Panc1 (cell line): Measurements from ENCODE around the gene PISD. TPM values are rescaled to one million over a fixed set of nuclear protein-coding genes. Genes with fewer than 3 reads are reported as not detected.

Experiments used
- ATAC-seq: fragments of 200-7000 bp; cut with Tn5 transposase; 2 replicates; pipeline ENCODE4 v1.9.1; 2020; ENCODE audit warnings: mild to moderate bottlenecking, moderate library complexity
- BruUV-seq: library from RNA; stranded (reverse); fragments of 400-500 nt; replicated peaks from 2 replicates; lab custom pipeline; 2021; lab: Mats Ljungman, UMichigan
- CTCF ChIA-PET: fragments of 300-600 bp; sonication (Branson Sonifier 250); formaldehyde crosslinking; loops from one replicate; lab custom pipeline; 2022; ENCODE audit warnings: antibody characterized with exemption; lab: Charles Lee
- POLR2A ChIA-PET: fragments of 300-600 bp; sonication (Branson Sonifier 250); formaldehyde crosslinking; loops from one replicate; lab custom pipeline; 2022; ENCODE audit warnings: antibody characterized with exemption; lab: Charles Lee
- DNase-seq: peaks from one replicate; pipeline ENCODE4 v3.0.0-alpha.2; 2010; ENCODE audit warnings: low read depth, low spot score
- H3K27ac ChIP-seq: 2 replicates; pipeline ENCODE4 v1.5.1; 2011; ENCODE audit warnings: mild to moderate bottlenecking, low read length, inconsistent platforms
- H3K27me3 ChIP-seq: fragments of 200-500 bp; sonication (Bioruptor generic); 2 replicates; pipeline ENCODE4 v1.6.0; 2014; ENCODE audit warnings: low read length, inconsistent platforms; ENCODE audit not compliant: control insufficient read depth, insufficient read depth
- H3K36me3 ChIP-seq: fragments of 200-500 bp; sonication (Bioruptor generic); 2 replicates; pipeline ENCODE4 v1.5.1; 2014; ENCODE audit warnings: inconsistent platforms, mild to moderate bottlenecking, low read length, moderate library complexity; ENCODE audit not compliant: control insufficient read depth, insufficient read depth
- H3K4me1 ChIP-seq: 2 replicates; pipeline ENCODE4 v1.5.1; 2011; ENCODE audit warnings: inconsistent platforms, mild to moderate bottlenecking, low read length, moderate library complexity; ENCODE audit not compliant: control insufficient read depth, insufficient read depth
- H3K4me3 ChIP-seq, 2 experiments: 2 replicates each; pipeline ENCODE4 v1.5.1; 2011 to 2012; ENCODE audit warnings: low read depth in 2 of 2, low read length in 2 of 2, mild to moderate bottlenecking in 2 of 2, inconsistent platforms in 1 of 2, moderate library complexity in 1 of 2
- H3K9me3 ChIP-seq: fragments of 200-500 bp; sonication (Bioruptor generic); 2 replicates; pipeline ENCODE4 v1.5.1; 2014; ENCODE audit warnings: low read depth, mild to moderate bottlenecking, inconsistent platforms, low read length, moderate library complexity; ENCODE audit not compliant: control insufficient read depth, insufficient read depth
- POLR2AphosphoS5 ChIP-seq: IDR thresholded peaks from 2 replicates; pipeline ENCODE4 v1.6.1; 2012; ENCODE audit warnings: mild to moderate bottlenecking, low read depth, low read length, moderate library complexity
- SIN3A ChIP-seq: IDR thresholded peaks from 2 replicates; pipeline ENCODE4 v1.6.1; 2012; ENCODE audit warnings: low read depth, mild to moderate bottlenecking, low read length, moderate library complexity, borderline replicate concordance; ENCODE audit not compliant: insufficient read depth
- TCF7L2 ChIP-seq: IDR thresholded peaks from 2 replicates; pipeline ENCODE4 v1.6.1; 2011; ENCODE audit warnings: mild to moderate bottlenecking, low read depth, low read length, inconsistent platforms
- in situ Hi-C: cut with HindIII; loops from 2 replicates; pipeline ENCODE4 v1.10.0; 2016; ENCODE audit warnings: low sequenced_read_pairs, low pct_unique_long_range_greater_than_20kb
- intact Hi-C: fragments of 100-400 bp; cut with micrococcal nuclease; formaldehyde crosslinking; loops from one replicate; pipeline ENCODE4 v1.10.0; 2022; ENCODE audit not compliant: unreplicated experiment
- total RNA-seq: library from RNA; stranded (reverse); gene quantifications from one replicate; pipeline ENCODE4 v1.2.1, GENCODE V29; 2021; ENCODE audit not compliant: unreplicated experiment
- TF ChIP-seq, protein P1 (sequence below), 2 experiments: IDR thresholded peaks; 2 replicates each; pipeline ENCODE4 v1.6.1; 2011 to 2012; ENCODE audit warnings: low read depth in 2 of 2, control low read depth in 1 of 2, low read length in 1 of 2, mild to moderate bottlenecking in 1 of 2, moderate library complexity in 1 of 2; ENCODE audit not compliant: insufficient read depth in 1 of 2
- TF ChIP-seq, protein P2 (sequence below): fragments of 450-650 bp; IDR thresholded peaks from 2 replicates; pipeline ENCODE4 v1.5.1; 2017; ENCODE audit warnings: mild to moderate bottlenecking

Gene PISD
- total RNA-seq, 1 experiment from 2014 or later: 33.8 TPM

DNA sequence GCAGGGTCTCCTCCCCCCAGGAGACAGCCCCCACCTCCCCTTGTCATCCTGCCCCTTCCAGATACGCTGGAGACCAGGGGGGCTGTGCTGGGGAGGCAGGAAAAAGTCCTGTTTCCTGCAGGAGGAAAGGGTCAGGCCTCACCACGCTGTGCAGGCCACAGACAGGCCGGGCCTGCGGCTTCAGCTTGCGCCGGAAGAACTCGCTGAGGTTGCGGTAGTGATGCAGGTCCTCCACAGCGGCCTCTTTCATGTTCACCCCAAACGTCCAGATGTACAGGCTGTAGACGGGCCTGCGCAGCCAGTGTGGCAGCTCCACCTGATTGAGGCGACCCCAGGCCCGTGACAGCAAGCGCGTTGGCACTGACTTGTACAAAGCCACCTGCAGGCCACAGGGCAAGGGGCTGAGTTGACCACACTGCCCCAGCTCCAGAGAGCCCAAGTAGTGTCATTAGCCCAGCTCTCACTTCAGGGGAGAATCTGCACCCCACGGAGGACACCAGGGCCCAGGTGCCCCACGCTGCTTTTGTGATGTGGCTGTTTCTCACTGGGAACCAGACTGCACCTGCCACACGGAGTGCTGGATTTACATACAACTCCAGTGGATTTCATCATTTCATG is 40.4 kb downstream of the PISD start:
- H3K9me3 ChIP-seq: no peaks in the 10 kb centered on the region
- H3K4me3 ChIP-seq: no peak overlapping the region
- ChIA-PET CTCF (no interaction called here), POLR2A (no interaction called here)
- BruUV-seq: no TSS peak
- in situ Hi-C loops: no loop called here
- intact Hi-C loops: no loop called here
- ATAC-seq (no peak), DNase-seq (no peak)
- no peaks in the 10 kb centered on the region for H3K36me3 ChIP-seq
- TF ChIP-seq, protein P1, sequence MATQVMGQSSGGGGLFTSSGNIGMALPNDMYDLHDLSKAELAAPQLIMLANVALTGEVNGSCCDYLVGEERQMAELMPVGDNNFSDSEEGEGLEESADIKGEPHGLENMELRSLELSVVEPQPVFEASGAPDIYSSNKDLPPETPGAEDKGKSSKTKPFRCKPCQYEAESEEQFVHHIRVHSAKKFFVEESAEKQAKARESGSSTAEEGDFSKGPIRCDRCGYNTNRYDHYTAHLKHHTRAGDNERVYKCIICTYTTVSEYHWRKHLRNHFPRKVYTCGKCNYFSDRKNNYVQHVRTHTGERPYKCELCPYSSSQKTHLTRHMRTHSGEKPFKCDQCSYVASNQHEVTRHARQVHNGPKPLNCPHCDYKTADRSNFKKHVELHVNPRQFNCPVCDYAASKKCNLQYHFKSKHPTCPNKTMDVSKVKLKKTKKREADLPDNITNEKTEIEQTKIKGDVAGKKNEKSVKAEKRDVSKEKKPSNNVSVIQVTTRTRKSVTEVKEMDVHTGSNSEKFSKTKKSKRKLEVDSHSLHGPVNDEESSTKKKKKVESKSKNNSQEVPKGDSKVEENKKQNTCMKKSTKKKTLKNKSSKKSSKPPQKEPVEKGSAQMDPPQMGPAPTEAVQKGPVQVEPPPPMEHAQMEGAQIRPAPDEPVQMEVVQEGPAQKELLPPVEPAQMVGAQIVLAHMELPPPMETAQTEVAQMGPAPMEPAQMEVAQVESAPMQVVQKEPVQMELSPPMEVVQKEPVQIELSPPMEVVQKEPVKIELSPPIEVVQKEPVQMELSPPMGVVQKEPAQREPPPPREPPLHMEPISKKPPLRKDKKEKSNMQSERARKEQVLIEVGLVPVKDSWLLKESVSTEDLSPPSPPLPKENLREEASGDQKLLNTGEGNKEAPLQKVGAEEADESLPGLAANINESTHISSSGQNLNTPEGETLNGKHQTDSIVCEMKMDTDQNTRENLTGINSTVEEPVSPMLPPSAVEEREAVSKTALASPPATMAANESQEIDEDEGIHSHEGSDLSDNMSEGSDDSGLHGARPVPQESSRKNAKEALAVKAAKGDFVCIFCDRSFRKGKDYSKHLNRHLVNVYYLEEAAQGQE (IDR thresholded peaks at IDR 0.05; ENCODE audit: insufficient read depth in 1 of 2, low read depth in 2 of 2, low read length in 1 of 2): no peak
- TF ChIP-seq TCF7L2 (no peak), SIN3A (no peak), POLR2AphosphoS5 (no peak)
- TF ChIP-seq, protein P2, sequence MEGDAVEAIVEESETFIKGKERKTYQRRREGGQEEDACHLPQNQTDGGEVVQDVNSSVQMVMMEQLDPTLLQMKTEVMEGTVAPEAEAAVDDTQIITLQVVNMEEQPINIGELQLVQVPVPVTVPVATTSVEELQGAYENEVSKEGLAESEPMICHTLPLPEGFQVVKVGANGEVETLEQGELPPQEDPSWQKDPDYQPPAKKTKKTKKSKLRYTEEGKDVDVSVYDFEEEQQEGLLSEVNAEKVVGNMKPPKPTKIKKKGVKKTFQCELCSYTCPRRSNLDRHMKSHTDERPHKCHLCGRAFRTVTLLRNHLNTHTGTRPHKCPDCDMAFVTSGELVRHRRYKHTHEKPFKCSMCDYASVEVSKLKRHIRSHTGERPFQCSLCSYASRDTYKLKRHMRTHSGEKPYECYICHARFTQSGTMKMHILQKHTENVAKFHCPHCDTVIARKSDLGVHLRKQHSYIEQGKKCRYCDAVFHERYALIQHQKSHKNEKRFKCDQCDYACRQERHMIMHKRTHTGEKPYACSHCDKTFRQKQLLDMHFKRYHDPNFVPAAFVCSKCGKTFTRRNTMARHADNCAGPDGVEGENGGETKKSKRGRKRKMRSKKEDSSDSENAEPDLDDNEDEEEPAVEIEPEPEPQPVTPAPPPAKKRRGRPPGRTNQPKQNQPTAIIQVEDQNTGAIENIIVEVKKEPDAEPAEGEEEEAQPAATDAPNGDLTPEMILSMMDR: no peak
- H3K27me3 ChIP-seq: no peaks in the 10 kb centered on the region
- H3K27ac ChIP-seq: no peak overlapping the region
- peaks cover 7% of the 10 kb centered on the region for H3K4me1 ChIP-seq

DNA sequence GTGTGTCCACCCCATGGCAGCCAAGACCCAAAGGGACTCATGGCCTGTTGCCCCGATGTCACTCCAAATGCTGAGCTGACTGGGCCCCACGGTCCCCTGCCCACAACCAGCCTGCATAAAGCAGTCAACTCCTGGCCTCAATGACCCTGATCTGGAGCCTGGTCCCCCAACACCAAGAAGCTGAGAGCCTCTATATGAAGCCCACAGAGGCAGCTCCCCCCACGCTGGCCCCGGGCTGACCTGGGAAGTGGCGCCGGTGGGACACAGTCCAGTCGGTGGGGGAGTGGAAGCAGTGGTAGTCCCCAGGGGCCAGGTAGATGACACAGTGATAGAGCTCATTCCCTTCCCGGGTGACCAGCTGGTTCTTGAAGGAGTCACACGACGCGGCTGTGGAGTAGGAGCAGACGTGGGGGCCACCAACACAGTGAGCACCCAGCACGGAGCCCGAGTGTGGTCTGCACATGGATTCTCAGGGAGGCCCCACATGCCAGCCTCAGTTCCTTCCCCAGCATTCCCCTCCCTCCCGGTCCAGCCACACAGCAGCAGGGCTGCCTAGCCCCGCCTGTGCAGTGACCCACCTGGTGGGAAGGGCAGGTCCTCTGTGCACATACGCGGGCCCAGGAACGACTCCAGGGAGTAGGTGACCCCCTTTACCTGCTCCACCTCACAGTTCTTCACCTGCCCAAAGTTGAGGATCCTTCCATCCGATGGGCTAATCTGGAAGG is 41.1 kb downstream of the PISD start:
- Histone ChIP-seq H3K27ac (no peak overlapping the region), H3K36me3 (no peaks in the 10 kb centered on the region), H3K9me3 (no peaks in the 10 kb centered on the region), H3K4me3 (no peak overlapping the region), H3K27me3 (no peaks in the 10 kb centered on the region), H3K4me1 (peaks cover 3% of the 10 kb centered on the region; the same call in 1 of the 2 replicates)
- POLR2A ChIA-PET: no interaction called here
- in situ Hi-C loops: no loop called here
- intact Hi-C loops: no loop called here
- TF ChIP-seq TCF7L2 (no peak), POLR2AphosphoS5 (no peak), SIN3A (no peak)
- TF ChIP-seq, protein P1 (IDR thresholded peaks at IDR 0.05; ENCODE audit: insufficient read depth in 1 of 2, low read depth in 2 of 2, low read length in 1 of 2): no peak
- TF ChIP-seq, protein P2: no peak
- CTCF ChIA-PET: no interaction called here
- ATAC-seq: no peak
- DNase-seq: no peak
- BruUV-seq: no TSS peak
